ENCODE data around the gene PITPNM3. TPM values are rescaled to one million over a fixed set of nuclear protein-coding genes. Genes with fewer than 3 reads are reported as not detected.

The PITPNM3 gene
- total RNA-seq, 1 experiment from 2014 or later, result 0.44 TPM

GRCh38 chr17:6439951-6440350, 116.4 kb downstream of the PITPNM3 start:
- Histone ChIP-seq H3K27me3 (ENCODE audit: control insufficient read depth, insufficient read depth, low read length) (no peaks in the 10 kb centered on the region), H3K9me3 (ENCODE audit: control insufficient read depth, insufficient read depth, low read depth, low read length) (no peaks in the 10 kb centered on the region), H3K27ac (ENCODE audit: low read length) (no peak overlapping the region), H3K4me1 (ENCODE audit: control insufficient read depth, insufficient read depth, low read length) (peaks cover under 1% of the 10 kb centered on the region), H3K4me3 (ENCODE audit: low read depth in 2 of 2, low read length in 2 of 2) (no peak overlapping the region), H3K36me3 (ENCODE audit: control insufficient read depth, insufficient read depth, low read length) (no peaks in the 10 kb centered on the region)
- ATAC-seq (no peak), DNase-seq (ENCODE audit: low read depth, low spot score) (no peak)
- TF ChIP-seq CTCF (IDR thresholded peaks at IDR 0.05), result no peak
- no peak for TF ChIP-seq SIN3A (IDR thresholded peaks at IDR 0.05; ENCODE audit: borderline replicate concordance, insufficient read depth, low read depth, low read length)
- no peak for TF ChIP-seq POLR2AphosphoS5 (IDR thresholded peaks at IDR 0.05; ENCODE audit: low read depth, low read length)
- no peak for TF ChIP-seq TCF7L2 (IDR thresholded peaks at IDR 0.05; ENCODE audit: low read depth, low read length)
- TF ChIP-seq REST (IDR thresholded peaks at IDR 0.05; ENCODE audit: insufficient read depth in 1 of 2, low read depth in 2 of 2, low read length in 1 of 2), result no peak
- intact Hi-C loops (cut with micrococcal nuclease; ENCODE audit: unreplicated experiment) (no loop called here), in situ Hi-C loops (cut with HindIII; ENCODE audit: low pct_unique_long_range_greater_than_20kb, low sequenced_read_pairs) (no loop called here)
- BruUV-seq (replicated peaks), result no TSS peak
- CTCF ChIA-PET, result no interaction called here
- POLR2A ChIA-PET, result no interaction called here

- ATAC-seq (no peak), DNase-seq (ENCODE audit: low read depth, low spot score) (no peak)
- no peak for TF ChIP-seq SIN3A (IDR thresholded peaks at IDR 0.05; ENCODE audit: borderline replicate concordance, insufficient read depth, low read depth, low read length)
- no peak for TF ChIP-seq REST (IDR thresholded peaks at IDR 0.05; ENCODE audit: insufficient read depth in 1 of 2, low read depth in 2 of 2, low read length in 1 of 2)
- TF ChIP-seq POLR2AphosphoS5 (IDR thresholded peaks at IDR 0.05; ENCODE audit: low read depth, low read length), result no peak
- TF ChIP-seq TCF7L2 (IDR thresholded peaks at IDR 0.05; ENCODE audit: low read depth, low read length), result no peak
- no peak for TF ChIP-seq CTCF (IDR thresholded peaks at IDR 0.05)
- ChIA-PET POLR2A (interaction anchor here (0.6 kb wide), 2 partner anchors 401 to 1460 kb away, joined by 3 to 6 read pairs; no protein-coding TSS in a partner anchor), CTCF (interaction anchor here (0.6 kb wide), 3 partner anchors 30 to 815 kb away, joined by 4 to 8 read pairs (median 5); no protein-coding TSS in a partner anchor)
- Histone ChIP-seq H3K4me1 (ENCODE audit: control insufficient read depth, insufficient read depth, low read length) (no peaks in the 10 kb centered on the region), H3K4me3 (ENCODE audit: low read depth in 2 of 2, low read length in 2 of 2) (no peak overlapping the region), H3K9me3 (ENCODE audit: control insufficient read depth, insufficient read depth, low read depth, low read length) (no peaks in the 10 kb centered on the region), H3K36me3 (ENCODE audit: control insufficient read depth, insufficient read depth, low read length) (no peaks in the 10 kb centered on the region), H3K27me3 (ENCODE audit: control insufficient read depth, insufficient read depth, low read length) (no peaks in the 10 kb centered on the region), H3K27ac (ENCODE audit: low read length) (no peak overlapping the region)
- in situ Hi-C loops (cut with HindIII; ENCODE audit: low pct_unique_long_range_greater_than_20kb, low sequenced_read_pairs), result no loop called here
- no TSS peak for BruUV-seq (replicated peaks)
- intact Hi-C loops (cut with micrococcal nuclease; ENCODE audit: unreplicated experiment), result no loop called here
Measured at GRCh38 chr17:6437956-6438355, 118.4 kb downstream of the PITPNM3 start.
